ENCODE data around the gene IRX3.
"Not testable (repeated sequence)": the region's sequence is repeated elsewhere in the genome, so short reads cannot be mapped to it uniquely, and the experiment has no call there.

The IRX3 gene

GRCh38 chr16:54273566-54273965 is 13.0 kb downstream of the IRX3 start:
- no peak for DNase-seq
- Mint-ChIP-seq H3K36me3 (ENCODE audit: low read depth) (no peaks in the 10 kb centered on the region), H3K4me3 (no peak overlapping the region), H3K4me1 (ENCODE audit: low read depth) (no peaks in the 10 kb centered on the region), H3K9me3 (no peaks in the 10 kb centered on the region), H3K27ac (no peak overlapping the region), H3K27me3 (peaks cover 19% of the 10 kb centered on the region)

GRCh38 chr16:54270711-54271110 is 15.9 kb downstream of the IRX3 start:
- peaks cover 14% of the 10 kb centered on the region for H3K27me3 Mint-ChIP-seq
- no peak overlapping the region for H3K27ac Mint-ChIP-seq
- no peaks in the 10 kb centered on the region for H3K36me3 Mint-ChIP-seq (ENCODE audit: low read depth)
- DNase-seq, result no peak
- no peaks in the 10 kb centered on the region for H3K4me1 Mint-ChIP-seq (ENCODE audit: low read depth)
- no peaks in the 10 kb centered on the region for H3K9me3 Mint-ChIP-seq
- no peak overlapping the region for H3K4me3 Mint-ChIP-seq

DNA sequence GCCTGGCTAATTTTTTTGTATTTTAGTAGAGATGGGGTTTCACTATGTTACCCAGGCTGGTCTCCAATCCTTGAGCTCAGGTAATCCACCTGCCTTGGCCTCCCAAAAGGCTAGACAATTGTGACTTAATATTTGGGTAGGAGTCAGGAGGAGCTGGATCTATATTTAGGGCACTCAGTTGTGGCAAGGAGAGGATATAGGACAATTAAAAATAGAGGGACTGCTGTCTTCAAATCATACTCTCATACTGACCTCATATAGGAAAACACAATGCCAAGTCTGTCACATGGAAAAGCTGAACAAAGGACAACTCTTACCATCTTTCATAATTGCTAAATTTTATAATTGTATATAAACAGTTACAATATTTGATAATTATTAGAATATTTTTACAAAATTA is 17.1 kb downstream of the IRX3 start:
- Mint-ChIP-seq H3K27me3 (peaks cover 11% of the 10 kb centered on the region), H3K36me3 (ENCODE audit: low read depth) (no peaks in the 10 kb centered on the region), H3K4me3 (no peak overlapping the region), H3K27ac (no peak overlapping the region), H3K9me3 (no peaks in the 10 kb centered on the region), H3K4me1 (ENCODE audit: low read depth) (no peaks in the 10 kb centered on the region)
- no peak for DNase-seq

DNA sequence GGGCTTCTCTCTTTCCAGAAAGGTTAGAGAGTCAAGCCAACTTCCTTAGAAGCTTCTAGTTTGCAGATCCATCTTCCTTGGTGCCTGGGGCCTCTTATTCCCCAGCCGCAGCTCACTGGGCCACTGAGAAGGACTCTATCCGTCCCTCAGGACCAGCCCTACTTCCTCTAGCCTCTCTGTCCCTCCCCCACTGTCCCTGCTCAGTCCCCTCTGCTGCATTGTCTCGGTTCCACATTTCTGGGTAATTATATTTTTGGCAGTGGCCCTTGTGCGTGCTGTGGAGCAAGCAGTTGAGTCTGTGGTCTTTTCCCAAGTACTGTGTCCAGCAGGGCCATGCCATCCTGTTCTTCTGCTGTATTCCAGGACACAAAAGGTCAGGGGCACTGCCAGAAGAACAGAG is 17.8 kb downstream of the IRX3 start:
- Mint-ChIP-seq H3K27me3 (peaks cover 11% of the 10 kb centered on the region), H3K4me3 (no peak overlapping the region), H3K4me1 (ENCODE audit: low read depth) (no peaks in the 10 kb centered on the region), H3K36me3 (ENCODE audit: low read depth) (no peaks in the 10 kb centered on the region), H3K9me3 (no peaks in the 10 kb centered on the region), H3K27ac (no peak overlapping the region)
- no peak for DNase-seq

DNA sequence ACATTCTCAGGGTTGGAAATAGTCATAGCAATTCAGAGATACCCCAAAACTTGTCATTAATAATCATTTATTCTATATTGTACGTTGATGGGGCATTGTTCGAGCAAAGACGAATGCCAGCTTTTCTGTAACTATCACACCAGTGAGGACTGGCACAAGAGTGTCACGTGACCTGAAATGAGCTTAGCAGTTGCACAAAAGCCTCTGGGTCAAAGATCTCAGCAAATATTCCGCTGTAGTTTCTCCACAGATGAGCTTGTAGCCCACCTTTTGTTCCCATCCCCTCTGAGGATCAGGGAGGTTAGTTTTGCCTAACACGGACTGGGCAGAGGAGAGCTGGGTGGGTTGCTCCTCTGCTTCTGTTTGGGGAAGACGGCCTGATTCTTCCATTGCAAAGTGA is 18.2 kb downstream of the IRX3 start:
- Mint-ChIP-seq H3K27ac (no peak overlapping the region), H3K9me3 (no peaks in the 10 kb centered on the region), H3K4me1 (ENCODE audit: low read depth) (no peaks in the 10 kb centered on the region), H3K4me3 (no peak overlapping the region), H3K27me3 (peaks cover 14% of the 10 kb centered on the region), H3K36me3 (ENCODE audit: low read depth) (no peaks in the 10 kb centered on the region)
- no peak for DNase-seq

DNA sequence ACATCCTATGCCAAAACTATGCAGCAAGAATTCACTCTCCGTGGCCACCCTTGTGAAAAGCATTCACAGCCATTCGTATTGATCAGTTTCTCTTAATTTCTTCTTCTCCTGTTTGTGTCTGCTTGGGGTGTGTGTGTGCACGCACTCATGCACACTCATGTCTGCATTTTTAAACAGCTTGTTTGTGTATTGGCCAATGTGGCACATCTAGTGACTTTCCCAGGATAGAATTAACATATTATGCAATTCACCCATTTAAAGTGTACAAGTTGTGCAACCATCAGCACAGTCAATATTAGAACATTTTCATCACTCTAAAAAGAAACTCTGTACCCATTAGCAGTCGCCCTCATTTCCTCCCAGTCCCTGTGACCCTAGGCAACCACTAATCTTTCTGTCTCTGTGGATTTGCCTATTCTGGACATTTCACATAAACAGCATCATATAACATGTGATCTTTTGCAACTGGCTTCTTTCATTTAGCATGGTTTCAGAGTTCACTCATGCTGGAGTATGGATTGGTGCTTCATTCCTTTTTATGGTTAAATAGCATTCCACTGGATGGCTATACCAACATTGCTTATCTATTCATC is 20.1 kb downstream of the IRX3 start:
- Mint-ChIP-seq H3K4me1 (ENCODE audit: low read depth) (no peaks in the 10 kb centered on the region), H3K36me3 (ENCODE audit: low read depth) (no peaks in the 10 kb centered on the region), H3K4me3 (no peak overlapping the region), H3K9me3 (no peaks in the 10 kb centered on the region), H3K27ac (no peak overlapping the region), H3K27me3 (peaks cover 14% of the 10 kb centered on the region)
- DNase-seq, result no peak

DNA sequence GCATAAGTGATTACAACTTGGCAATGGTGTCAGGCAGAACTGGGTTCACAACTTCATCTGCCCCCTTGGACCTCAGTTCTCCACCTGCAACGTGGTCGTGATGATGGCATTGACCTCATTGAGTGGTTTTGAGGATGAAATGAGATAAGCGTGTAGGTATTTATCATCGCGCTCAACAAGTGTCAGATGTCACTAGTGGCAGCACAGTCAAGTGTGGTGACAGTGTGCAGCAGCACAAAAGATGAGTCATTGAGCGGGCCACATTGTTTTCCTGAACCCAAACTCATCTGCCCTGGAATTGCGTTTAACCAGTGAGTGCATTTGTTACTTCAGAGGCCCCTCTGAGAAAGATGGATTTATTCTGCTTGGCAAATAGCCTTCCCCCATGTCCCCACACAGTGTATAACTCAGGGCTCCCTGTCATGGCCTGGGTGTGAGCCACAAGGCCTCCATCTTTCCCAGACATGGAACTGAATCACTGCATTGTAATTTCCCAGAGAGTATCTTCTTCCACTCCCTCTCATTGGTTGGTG is 20.9 kb downstream of the IRX3 start:
- Mint-ChIP-seq H3K27me3 (peaks cover 12% of the 10 kb centered on the region), H3K4me3 (no peak overlapping the region), H3K27ac (no peak overlapping the region), H3K4me1 (ENCODE audit: low read depth) (no peaks in the 10 kb centered on the region), H3K9me3 (no peaks in the 10 kb centered on the region), H3K36me3 (ENCODE audit: low read depth) (no peaks in the 10 kb centered on the region)
- DNase-seq, result no peak

- no peaks in the 10 kb centered on the region for H3K4me1 Mint-ChIP-seq (ENCODE audit: low read depth)
- H3K36me3 Mint-ChIP-seq (ENCODE audit: low read depth), result no peaks in the 10 kb centered on the region
- H3K9me3 Mint-ChIP-seq, result no peaks in the 10 kb centered on the region
- H3K27me3 Mint-ChIP-seq, result peaks cover 16% of the 10 kb centered on the region
- H3K4me3 Mint-ChIP-seq, result no peak overlapping the region
- H3K27ac Mint-ChIP-seq, result no peak overlapping the region
- no peak for DNase-seq
These were observed 33.5 kb downstream of the IRX3 start for GRCh38 chr16:54253118-54253517.

DNA sequence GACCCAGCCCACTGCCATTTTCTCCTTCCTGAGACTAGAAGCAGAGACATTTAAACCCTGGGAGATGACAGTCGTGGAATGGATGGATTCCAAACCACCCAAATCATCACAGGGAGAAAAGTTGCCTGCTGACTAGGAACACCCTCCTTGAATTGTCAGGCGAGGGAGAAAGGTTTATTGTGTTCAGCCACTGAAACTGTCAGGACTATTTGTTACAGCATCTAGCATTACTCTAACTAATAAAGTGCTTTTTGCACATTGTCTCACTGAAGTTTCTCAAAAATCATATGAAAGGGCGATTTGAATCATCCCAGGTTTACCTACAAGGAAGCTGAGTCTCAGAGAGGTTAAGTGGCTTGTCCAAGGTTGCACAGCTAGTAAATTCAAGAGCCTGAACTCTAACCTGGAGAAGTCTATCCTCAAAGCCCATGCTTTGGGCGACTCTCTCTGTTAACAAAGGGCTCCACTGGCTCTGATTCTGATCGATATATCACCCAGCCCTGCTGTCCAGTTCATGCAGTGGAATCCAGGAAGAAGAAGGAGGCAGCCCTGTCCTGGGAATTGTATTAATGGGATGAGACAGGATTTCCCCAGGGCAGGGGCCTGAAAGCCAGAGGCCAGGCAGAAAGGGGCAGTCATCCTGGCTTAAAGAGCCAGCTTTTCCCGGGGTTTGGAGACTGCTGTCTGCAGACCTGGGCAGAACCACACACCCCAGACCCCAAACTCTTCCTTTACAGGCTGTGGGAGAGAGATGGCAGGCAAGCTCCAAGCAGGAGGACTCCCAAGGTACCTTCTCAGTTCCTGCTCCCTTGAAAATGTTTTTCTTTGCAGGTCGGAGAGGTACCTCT is 37.5 kb downstream of the IRX3 start:
- Mint-ChIP-seq H3K27ac (no peak overlapping the region), H3K36me3 (ENCODE audit: low read depth) (no peaks in the 10 kb centered on the region), H3K4me1 (ENCODE audit: low read depth) (no peaks in the 10 kb centered on the region), H3K27me3 (peaks cover 13% of the 10 kb centered on the region), H3K9me3 (peaks cover 3% of the 10 kb centered on the region), H3K4me3 (no peak overlapping the region)
- DNase-seq, result no peak

DNA sequence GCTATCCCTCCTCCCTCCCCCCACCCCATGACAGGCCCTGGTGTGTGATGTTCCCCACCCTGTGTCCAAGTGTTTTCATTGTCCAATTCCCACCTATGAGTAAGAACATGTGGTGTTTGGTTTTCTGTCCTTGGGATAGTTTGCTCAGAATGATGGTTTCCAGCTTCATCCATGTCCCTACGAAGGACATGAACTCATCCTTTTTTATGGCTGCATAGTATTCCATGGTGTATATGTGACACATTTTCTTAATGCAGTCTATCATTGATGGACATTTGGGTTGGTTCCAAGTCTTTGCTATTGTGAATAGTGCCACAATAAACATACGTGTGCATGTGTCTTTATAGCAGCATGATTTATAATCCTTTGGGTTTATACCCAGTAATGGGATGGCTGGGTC is 38.9 kb downstream of the IRX3 start:
- not testable (repeated sequence) for H3K36me3 Mint-ChIP-seq (ENCODE audit: low read depth); H3K27ac Mint-ChIP-seq; H3K4me1 Mint-ChIP-seq (ENCODE audit: low read depth); H3K9me3 Mint-ChIP-seq; DNase-seq; H3K4me3 Mint-ChIP-seq
- peaks cover 24% of the 10 kb centered on the region for H3K27me3 Mint-ChIP-seq

DNA sequence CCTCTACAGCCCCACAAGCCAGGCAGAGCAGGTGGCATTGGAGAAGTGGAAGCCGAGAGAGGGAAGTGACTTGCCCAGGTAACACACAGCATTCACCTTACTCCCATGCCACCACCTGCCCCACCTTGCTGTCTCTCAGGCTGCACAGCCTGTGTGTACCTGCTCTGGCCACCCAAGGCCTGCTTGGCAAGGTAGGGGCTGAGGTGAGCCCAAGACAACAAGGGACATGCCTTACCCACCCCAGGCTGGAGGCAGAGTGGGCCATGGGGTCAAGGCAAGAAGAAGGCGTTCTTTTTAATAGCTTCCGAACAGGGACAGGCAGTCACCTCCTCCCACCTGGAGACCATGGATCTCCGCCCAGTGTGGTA is 40.1 kb downstream of the IRX3 start:
- H3K27ac Mint-ChIP-seq, result no peak overlapping the region
- peaks cover 3% of the 10 kb centered on the region for H3K9me3 Mint-ChIP-seq
- DNase-seq, result no peak
- H3K36me3 Mint-ChIP-seq (ENCODE audit: low read depth), result no peaks in the 10 kb centered on the region
- no peaks in the 10 kb centered on the region for H3K4me1 Mint-ChIP-seq (ENCODE audit: low read depth)
- H3K4me3 Mint-ChIP-seq, result no peak overlapping the region
- peaks cover 24% of the 10 kb centered on the region for H3K27me3 Mint-ChIP-seq

GRCh38 chr16:54245788-54246453 is 40.7 kb downstream of the IRX3 start:
- H3K9me3 Mint-ChIP-seq, result peaks cover 3% of the 10 kb centered on the region
- H3K27me3 Mint-ChIP-seq, result peaks cover 24% of the 10 kb centered on the region
- no peak overlapping the region for H3K4me3 Mint-ChIP-seq
- H3K36me3 Mint-ChIP-seq (ENCODE audit: low read depth), result no peaks in the 10 kb centered on the region
- DNase-seq, result no peak
- no peak overlapping the region for H3K27ac Mint-ChIP-seq
- H3K4me1 Mint-ChIP-seq (ENCODE audit: low read depth), result no peaks in the 10 kb centered on the region

DNA sequence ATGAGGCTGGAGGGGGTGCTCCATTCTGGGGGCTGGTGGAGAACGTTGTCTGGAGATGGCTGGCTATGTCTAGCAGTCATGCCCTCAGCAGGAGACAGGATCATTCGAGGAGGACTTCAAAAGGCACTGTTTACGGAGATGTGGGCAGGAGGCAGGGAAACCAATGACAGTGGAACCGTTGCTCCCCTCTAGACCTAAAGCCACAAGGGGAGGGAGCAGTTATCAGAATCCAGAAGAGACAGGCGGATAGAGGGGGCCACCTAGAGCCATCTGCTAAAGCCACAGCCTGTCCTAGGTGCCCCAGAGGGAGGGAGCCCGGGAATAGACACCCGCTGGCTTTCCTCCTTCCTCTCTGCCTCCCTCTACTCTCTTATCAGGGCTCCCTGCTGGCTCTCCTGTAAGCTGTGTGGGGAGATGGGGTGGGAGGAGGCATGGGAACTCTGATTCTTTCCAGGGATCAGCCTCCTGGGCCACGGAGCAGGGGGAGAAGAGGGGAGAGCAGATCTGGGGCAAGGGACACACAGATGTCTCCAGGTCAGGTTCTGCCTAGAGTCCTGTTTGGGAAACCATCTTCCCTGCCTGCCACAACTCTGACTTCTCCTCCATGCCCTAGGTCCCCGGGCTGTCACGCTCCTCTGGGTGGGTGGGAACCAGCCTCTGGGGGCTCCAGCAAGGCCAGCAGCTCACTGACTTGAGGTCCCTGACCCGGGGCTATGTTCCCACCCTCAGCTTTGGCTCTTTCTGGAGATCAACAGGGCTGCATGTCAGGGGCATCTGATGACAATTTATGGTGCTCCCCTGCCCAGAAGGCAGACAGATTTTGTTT is 42.3 kb downstream of the IRX3 start:
- Mint-ChIP-seq H3K4me3 (no peak overlapping the region), H3K27me3 (peaks cover 24% of the 10 kb centered on the region), H3K9me3 (peaks cover 3% of the 10 kb centered on the region), H3K36me3 (ENCODE audit: low read depth) (no peaks in the 10 kb centered on the region), H3K27ac (no peak overlapping the region), H3K4me1 (ENCODE audit: low read depth) (no peaks in the 10 kb centered on the region)
- no peak for DNase-seq

DNA sequence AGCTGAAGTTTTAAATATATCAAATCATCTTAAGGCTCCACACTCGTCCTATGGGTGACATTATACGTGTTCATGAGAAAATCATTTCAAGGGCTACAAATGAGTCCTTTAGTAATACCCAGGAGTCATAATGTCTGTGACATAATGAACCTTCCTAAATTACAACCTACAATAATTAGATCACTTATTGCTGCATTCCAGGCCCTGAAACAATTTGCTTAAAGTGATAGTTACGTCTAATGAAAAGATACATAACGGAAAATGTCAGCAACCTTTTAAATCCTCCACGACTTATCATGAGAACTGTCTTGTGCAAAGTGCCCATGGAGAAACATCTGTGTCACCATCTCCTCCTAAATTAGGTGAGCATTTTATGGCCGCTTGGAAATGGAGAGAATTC is 43.4 kb downstream of the IRX3 start:
- Mint-ChIP-seq H3K27me3 (peaks cover 21% of the 10 kb centered on the region), H3K36me3 (ENCODE audit: low read depth) (no peaks in the 10 kb centered on the region), H3K4me1 (ENCODE audit: low read depth) (no peaks in the 10 kb centered on the region), H3K27ac (no peak overlapping the region), H3K9me3 (peaks cover 3% of the 10 kb centered on the region), H3K4me3 (no peak overlapping the region)
- no peak for DNase-seq
